ENCODE measurements around the gene FRRS1L.
A peak's percentile ranks its signal among the peaks of the same experiment; 100 is the strongest.

FRRS1L gene

GRCh38 chr9:109186857-109187520, 19.9 kb upstream of the FRRS1L start:
- no peaks in the 10 kb centered on the region for H3K9me3 Mint-ChIP-seq
- no peak overlapping the region for H3K4me3 Mint-ChIP-seq
- ATAC-seq (no peak), DNase-seq (no peak)
- H3K36me3 Mint-ChIP-seq (ENCODE audit: low read depth), result no peaks in the 10 kb centered on the region
- H3K4me1 Mint-ChIP-seq, result no peaks in the 10 kb centered on the region
- no peak overlapping the region for H3K27ac Mint-ChIP-seq
- H3K27me3 Mint-ChIP-seq, result no peaks in the 10 kb centered on the region

DNA sequence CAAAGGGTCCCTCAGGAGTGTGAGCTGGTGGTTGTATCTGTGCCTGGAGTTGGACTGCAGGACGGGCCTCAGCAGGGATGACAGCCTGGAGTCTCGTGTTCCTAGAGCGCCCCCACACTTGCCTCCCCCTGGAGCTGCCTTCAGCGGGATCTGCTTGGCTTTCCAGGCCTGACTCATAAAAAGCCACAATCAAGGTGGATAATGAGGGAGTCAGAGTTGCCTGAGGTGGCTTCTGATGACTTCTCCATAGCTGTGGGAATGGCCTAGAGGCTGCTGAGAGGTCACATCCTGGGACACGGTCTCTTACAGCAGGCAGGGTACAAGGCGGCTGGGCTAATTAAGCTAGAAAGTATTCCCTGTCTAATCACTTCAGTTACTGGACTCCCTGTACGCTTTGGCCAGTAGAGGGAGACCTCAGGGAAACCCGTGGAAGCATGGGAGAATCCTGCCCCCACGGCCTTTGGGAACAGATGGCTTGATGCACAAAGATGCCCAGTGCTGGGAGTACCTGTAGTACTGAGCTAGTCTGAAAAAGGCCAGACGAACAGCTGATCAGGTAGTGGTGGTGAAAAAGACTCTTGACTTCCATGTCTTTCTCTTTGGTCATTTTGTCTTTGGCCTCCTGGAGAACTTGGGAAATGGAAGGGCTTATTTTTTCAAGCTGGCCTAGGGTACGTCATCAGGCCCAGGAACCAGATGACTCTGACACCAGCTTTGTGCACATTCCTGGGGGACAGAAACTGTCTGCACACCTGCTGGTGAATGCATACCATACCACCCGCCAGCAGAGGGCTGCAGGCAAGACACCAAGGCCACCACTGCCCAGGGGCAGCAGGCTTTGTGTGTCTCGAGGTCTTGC, 16.1 kb upstream of the FRRS1L start:
- peak; percentile 6 for DNase-seq
- no peak overlapping the region for H3K4me3 Mint-ChIP-seq
- peaks cover 10% of the 10 kb centered on the region for H3K27me3 Mint-ChIP-seq
- H3K9me3 Mint-ChIP-seq, result no peaks in the 10 kb centered on the region
- no peaks in the 10 kb centered on the region for H3K36me3 Mint-ChIP-seq (ENCODE audit: low read depth)
- H3K4me1 Mint-ChIP-seq, result peaks cover 11% of the 10 kb centered on the region
- ATAC-seq, result no peak
- no peak overlapping the region for H3K27ac Mint-ChIP-seq

DNA sequence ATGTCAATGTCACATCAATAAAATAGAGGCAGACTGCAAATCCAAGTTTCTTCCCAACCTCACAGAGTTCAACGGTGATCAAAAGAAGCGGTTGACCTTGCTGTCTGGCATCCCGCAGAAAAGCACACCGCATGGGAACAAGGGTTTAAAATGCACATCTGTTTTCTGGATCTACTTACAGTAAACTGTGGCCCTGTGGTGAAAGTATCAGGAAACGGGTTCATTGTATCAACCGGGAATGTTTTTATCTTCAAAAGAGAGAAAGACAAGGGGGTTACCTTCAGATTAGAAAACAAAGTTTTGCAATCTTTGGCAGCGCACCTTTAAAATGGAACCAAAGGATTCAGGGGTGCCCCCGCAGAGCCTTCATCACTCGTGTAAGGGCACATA, 15.5 kb upstream of the FRRS1L start:
- peaks cover 11% of the 10 kb centered on the region for H3K4me1 Mint-ChIP-seq
- H3K4me3 Mint-ChIP-seq, result no peak overlapping the region
- ATAC-seq (no peak), DNase-seq (no peak)
- no peaks in the 10 kb centered on the region for H3K36me3 Mint-ChIP-seq (ENCODE audit: low read depth)
- no peaks in the 10 kb centered on the region for H3K9me3 Mint-ChIP-seq
- no peak overlapping the region for H3K27ac Mint-ChIP-seq
- peaks cover 10% of the 10 kb centered on the region for H3K27me3 Mint-ChIP-seq

DNA sequence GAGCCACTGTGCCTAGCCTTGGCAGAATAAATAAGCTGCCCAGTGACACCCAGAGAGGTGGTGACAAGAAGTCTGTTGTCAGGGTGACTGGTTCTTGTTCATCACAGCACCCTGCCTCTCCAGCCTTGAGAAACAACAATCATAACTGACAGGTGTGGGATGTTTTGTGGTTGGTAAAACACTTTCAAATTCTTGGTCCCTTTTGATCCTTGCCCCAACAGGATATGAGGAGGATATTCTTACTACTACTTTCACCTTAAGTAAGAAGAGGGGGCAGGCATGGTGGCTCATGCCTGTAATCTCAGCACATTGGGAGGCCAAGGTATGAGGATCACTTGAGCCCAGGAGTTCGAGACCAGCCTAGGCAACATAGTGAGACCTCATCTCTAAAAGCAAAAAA, 14.2 kb upstream of the FRRS1L start:
- peaks cover 11% of the 10 kb centered on the region for H3K4me1 Mint-ChIP-seq
- no peak overlapping the region for H3K27ac Mint-ChIP-seq
- ATAC-seq, result peak; percentile 94
- peak; percentile 25 for DNase-seq
- peaks cover 10% of the 10 kb centered on the region for H3K27me3 Mint-ChIP-seq
- no peaks in the 10 kb centered on the region for H3K36me3 Mint-ChIP-seq (ENCODE audit: low read depth)
- no peak overlapping the region for H3K4me3 Mint-ChIP-seq
- no peaks in the 10 kb centered on the region for H3K9me3 Mint-ChIP-seq

DNA sequence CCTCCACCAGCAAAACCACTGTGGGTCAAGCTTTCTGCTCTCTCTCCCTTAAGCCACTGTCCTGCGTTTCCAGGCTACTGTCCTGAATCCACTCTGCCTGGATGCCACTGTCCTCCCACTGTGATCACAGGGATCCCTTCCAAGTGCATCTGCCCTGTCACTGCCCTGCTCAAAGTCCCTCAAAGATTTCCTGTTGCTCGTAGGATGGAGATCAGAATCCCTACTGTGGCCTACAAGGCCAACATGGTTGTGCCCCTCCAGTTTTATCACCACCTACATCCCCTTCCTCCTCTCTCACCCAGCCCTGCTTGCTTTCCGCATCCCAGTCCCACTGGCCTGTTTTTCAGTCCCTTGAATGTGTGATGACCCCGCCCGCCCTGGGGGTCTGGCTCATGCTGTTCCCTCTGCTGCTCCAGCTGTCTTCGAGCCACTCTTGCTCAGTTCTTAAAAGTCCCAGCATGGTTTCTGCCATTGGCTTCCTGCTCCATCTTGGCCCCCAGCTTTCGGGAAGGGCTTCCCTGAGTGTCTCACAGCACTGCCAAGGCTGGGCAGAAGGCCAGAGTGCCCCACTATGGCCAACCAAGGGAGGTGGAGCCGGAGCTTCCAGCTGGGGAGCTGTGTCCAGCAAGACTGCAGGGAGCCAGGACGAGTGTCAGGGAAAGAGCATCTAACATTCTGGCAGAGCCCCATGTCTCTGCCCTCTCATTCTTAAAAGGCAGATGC, 12.9 kb upstream of the FRRS1L start:
- Mint-ChIP-seq H3K9me3 (no peaks in the 10 kb centered on the region), H3K4me3 (no peak overlapping the region), H3K4me1 (peaks cover 11% of the 10 kb centered on the region), H3K27me3 (peaks cover 10% of the 10 kb centered on the region), H3K36me3 (ENCODE audit: low read depth) (no peaks in the 10 kb centered on the region), H3K27ac (no peak overlapping the region)
- no peak for DNase-seq
- ATAC-seq, result no peak

GRCh38 chr9:109176963-109177362, 9.9 kb upstream of the FRRS1L start:
- no peaks in the 10 kb centered on the region for H3K9me3 Mint-ChIP-seq
- no peaks in the 10 kb centered on the region for H3K36me3 Mint-ChIP-seq (ENCODE audit: low read depth)
- H3K27me3 Mint-ChIP-seq, result peaks cover 15% of the 10 kb centered on the region
- no peak overlapping the region for H3K4me3 Mint-ChIP-seq
- H3K27ac Mint-ChIP-seq, result no peak overlapping the region
- ATAC-seq (no peak), DNase-seq (no peak)
- peaks cover 11% of the 10 kb centered on the region for H3K4me1 Mint-ChIP-seq

GRCh38 chr9:109176386-109176785, 9.3 kb upstream of the FRRS1L start:
- H3K4me1 Mint-ChIP-seq, result peaks cover 8% of the 10 kb centered on the region
- H3K27ac Mint-ChIP-seq, result no peak overlapping the region
- H3K9me3 Mint-ChIP-seq, result no peaks in the 10 kb centered on the region
- H3K36me3 Mint-ChIP-seq (ENCODE audit: low read depth), result no peaks in the 10 kb centered on the region
- DNase-seq, result no peak
- H3K4me3 Mint-ChIP-seq, result no peak overlapping the region
- no peak for ATAC-seq
- peaks cover 18% of the 10 kb centered on the region for H3K27me3 Mint-ChIP-seq

GRCh38 chr9:109172935-109173334, 5.9 kb upstream of the FRRS1L start:
- H3K4me1 Mint-ChIP-seq, result no peaks in the 10 kb centered on the region
- ATAC-seq (no peak), DNase-seq (no peak)
- no peaks in the 10 kb centered on the region for H3K9me3 Mint-ChIP-seq
- H3K4me3 Mint-ChIP-seq, result no peak overlapping the region
- peaks cover 33% of the 10 kb centered on the region for H3K27me3 Mint-ChIP-seq
- H3K27ac Mint-ChIP-seq, result no peak overlapping the region
- no peaks in the 10 kb centered on the region for H3K36me3 Mint-ChIP-seq (ENCODE audit: low read depth)

GRCh38 chr9:109171926-109172325, 4.9 kb upstream of the FRRS1L start:
- no peaks in the 10 kb centered on the region for H3K4me1 Mint-ChIP-seq
- no peaks in the 10 kb centered on the region for H3K9me3 Mint-ChIP-seq
- no peak for DNase-seq
- H3K36me3 Mint-ChIP-seq (ENCODE audit: low read depth), result no peaks in the 10 kb centered on the region
- H3K27ac Mint-ChIP-seq, result no peak overlapping the region
- H3K4me3 Mint-ChIP-seq, result no peak overlapping the region
- H3K27me3 Mint-ChIP-seq, result peaks cover 42% of the 10 kb centered on the region
- ATAC-seq, result no peak

GRCh38 chr9:109168170-109168569, 1.1 kb upstream of the FRRS1L start:
- no peak for DNase-seq
- H3K4me1 Mint-ChIP-seq, result no peaks in the 10 kb centered on the region
- ATAC-seq, result no peak
- H3K36me3 Mint-ChIP-seq (ENCODE audit: low read depth), result no peaks in the 10 kb centered on the region
- no peak overlapping the region for H3K4me3 Mint-ChIP-seq
- H3K9me3 Mint-ChIP-seq, result peaks cover 10% of the 10 kb centered on the region
- H3K27ac Mint-ChIP-seq, result no peak overlapping the region
- H3K27me3 Mint-ChIP-seq, result peaks cover 64% of the 10 kb centered on the region

- ATAC-seq (no peak), DNase-seq (no peak)
- peaks cover 10% of the 10 kb centered on the region for H3K9me3 Mint-ChIP-seq
- H3K4me3 Mint-ChIP-seq, result no peak overlapping the region
- no peak overlapping the region for H3K27ac Mint-ChIP-seq
- no peaks in the 10 kb centered on the region for H3K36me3 Mint-ChIP-seq (ENCODE audit: low read depth)
- peaks cover 61% of the 10 kb centered on the region for H3K27me3 Mint-ChIP-seq
- no peaks in the 10 kb centered on the region for H3K4me1 Mint-ChIP-seq
These were observed 667 bp upstream of the FRRS1L start for GRCh38 chr9:109167716-109168115.

GRCh38 chr9:109166171-109166770, 778 bp downstream of the FRRS1L start:
- H3K27ac Mint-ChIP-seq, result no peak overlapping the region
- DNase-seq (no peak), ATAC-seq (no peak)
- peaks cover 59% of the 10 kb centered on the region for H3K27me3 Mint-ChIP-seq
- no peak overlapping the region for H3K4me3 Mint-ChIP-seq
- H3K4me1 Mint-ChIP-seq, result no peaks in the 10 kb centered on the region
- no peaks in the 10 kb centered on the region for H3K36me3 Mint-ChIP-seq (ENCODE audit: low read depth)
- H3K9me3 Mint-ChIP-seq, result peaks cover 10% of the 10 kb centered on the region

GRCh38 chr9:109164042-109164441, 3.0 kb downstream of the FRRS1L start:
- Mint-ChIP-seq H3K27me3 (peaks cover 51% of the 10 kb centered on the region), H3K9me3 (peaks cover 14% of the 10 kb centered on the region), H3K36me3 (ENCODE audit: low read depth) (no peaks in the 10 kb centered on the region), H3K4me3 (no peak overlapping the region), H3K4me1 (no peaks in the 10 kb centered on the region), H3K27ac (no peak overlapping the region)
- ATAC-seq (no peak), DNase-seq (no peak)

GRCh38 chr9:109163194-109163593, 3.9 kb downstream of the FRRS1L start:
- Mint-ChIP-seq H3K4me3 (no peak overlapping the region), H3K36me3 (ENCODE audit: low read depth) (no peaks in the 10 kb centered on the region), H3K9me3 (peaks cover 14% of the 10 kb centered on the region), H3K27ac (no peak overlapping the region), H3K4me1 (no peaks in the 10 kb centered on the region), H3K27me3 (peaks cover 47% of the 10 kb centered on the region)
- no peak for ATAC-seq
- DNase-seq, result no peak
